Activated CD4-positive, alpha-beta T cell treated with anti-CD3 and anti-CD28 coated beads, Interleukin-10, Interleukin-2, amounts not matched to agents 100 ng/mL and 50 ng/mL, durations not matched to agents 16 hours and 8 hours (primary cell): ENCODE results near the gene ANKRD27.
"Not testable (repeated sequence)": the region's sequence is repeated elsewhere in the genome, so short reads cannot be mapped to it uniquely, and the experiment has no call there.

ENCODE experiments used
- DNase-seq: peaks from one replicate; pipeline ENCODE4 v3.0.0-alpha.2; 2020

The ANKRD27 gene

GRCh38 chr19:32674931-32675719 lies at the start of gene ANKRD27:
Gene ANKRD27, minus strand, starts transcription at chr19:32675180. Its CDS starts 16,165 bp downstream, at chr19:32659015.
- DNase-seq, result peak; percentile 99

- no peak for DNase-seq
Observed at GRCh38 chr19:32720936-32721250, 45.9 kb upstream of the ANKRD27 start.

- no peak for DNase-seq
Observed at GRCh38 chr19:32720216-32720935, 45.4 kb upstream of the ANKRD27 start.

- no peak for DNase-seq
Observed at GRCh38 chr19:32719611-32720059, 44.7 kb upstream of the ANKRD27 start, which contains the start of gene TDRD12. Gene TDRD12, plus strand, starts transcription at chr19:32719767. Its CDS starts 306 bp downstream, at chr19:32720073.

GRCh38 chr19:32718286-32718685 lies 43.3 kb upstream of the ANKRD27 start:
- DNase-seq, result no peak

- no peak for DNase-seq
Observed at GRCh38 chr19:32717496-32717895, 42.5 kb upstream of the ANKRD27 start.

- not testable (repeated sequence) for DNase-seq
Observed at GRCh38 chr19:32716203-32716602, 41.2 kb upstream of the ANKRD27 start.

- no peak for DNase-seq
Observed at GRCh38 chr19:32711747-32712146, 36.8 kb upstream of the ANKRD27 start.

- no peak for DNase-seq
Observed at GRCh38 chr19:32709032-32709431, 34.1 kb upstream of the ANKRD27 start.

GRCh38 chr19:32708457-32708856 lies 33.5 kb upstream of the ANKRD27 start:
- peak; percentile 59 for DNase-seq

GRCh38 chr19:32704006-32704405 lies 29.0 kb upstream of the ANKRD27 start:
- not testable (repeated sequence) for DNase-seq

- DNase-seq, result no peak
Observed at GRCh38 chr19:32702010-32702409, 27.0 kb upstream of the ANKRD27 start.

GRCh38 chr19:32700129-32700528 lies 25.1 kb upstream of the ANKRD27 start:
- DNase-seq, result not testable (repeated sequence)

GRCh38 chr19:32696771-32697170 lies 21.8 kb upstream of the ANKRD27 start:
- DNase-seq, result not testable (repeated sequence)

GRCh38 chr19:32695506-32695905 lies 20.5 kb upstream of the ANKRD27 start:
- not testable (repeated sequence) for DNase-seq

- not testable (repeated sequence) for DNase-seq
Observed at GRCh38 chr19:32694851-32695250, 19.9 kb upstream of the ANKRD27 start.

GRCh38 chr19:32694316-32694715 lies 19.3 kb upstream of the ANKRD27 start:
- not testable (repeated sequence) for DNase-seq

- peak; percentile 70 for DNase-seq
Observed at GRCh38 chr19:32693151-32694108, 18.4 kb upstream of the ANKRD27 start.

- DNase-seq, result no peak
Observed at GRCh38 chr19:32692727-32693061, 17.7 kb upstream of the ANKRD27 start.

GRCh38 chr19:32691952-32692726 lies 17.2 kb upstream of the ANKRD27 start:
- DNase-seq, result peak; percentile 68

- DNase-seq, result peak; percentile 94
Observed at GRCh38 chr19:32691291-32691951, 16.4 kb upstream of the ANKRD27 start, which contains the start of gene NUDT19. Gene NUDT19, plus strand, starts transcription at chr19:32691821. Its CDS starts 140 bp downstream, at chr19:32691961.
